ENCODE data around the gene CAMK2B.

CAMK2B gene

GRCh38 chr7:44225566-44226395 lies 99.6 kb downstream of the CAMK2B start:
- DNase-seq, result no peak

- DNase-seq, result no peak
Observed at GRCh38 chr7:44224974-44225565, 100.3 kb downstream of the CAMK2B start.

GRCh38 chr7:44224080-44224973 lies 101.1 kb downstream of the CAMK2B start:
- DNase-seq, result no peak

GRCh38 chr7:44223362-44224079 lies 101.9 kb downstream of the CAMK2B start:
- DNase-seq, result no peak

- DNase-seq, result no peak
Observed at GRCh38 chr7:44222776-44223261, 102.6 kb downstream of the CAMK2B start.

- no peak for DNase-seq
Observed at GRCh38 chr7:44222074-44222473, 103.3 kb downstream of the CAMK2B start.

GRCh38 chr7:44221231-44221791 lies 104.1 kb downstream of the CAMK2B start:
- DNase-seq, result no peak

GRCh38 chr7:44220358-44221112 lies 104.9 kb downstream of the CAMK2B start:
- DNase-seq, result no peak

- no peak for DNase-seq
Observed at GRCh38 chr7:44220046-44220357, 105.4 kb downstream of the CAMK2B start.

GRCh38 chr7:44219371-44220045 lies 105.9 kb downstream of the CAMK2B start:
- DNase-seq, result no peak

- no peak for DNase-seq
Observed at GRCh38 chr7:44218418-44219201, 106.8 kb downstream of the CAMK2B start.

GRCh38 chr7:44217852-44218402 lies 107.5 kb downstream of the CAMK2B start:
- DNase-seq, result no peak

- no peak for DNase-seq
Observed at GRCh38 chr7:44217223-44217714, 108.1 kb downstream of the CAMK2B start.

GRCh38 chr7:44216521-44217222 lies 108.7 kb downstream of the CAMK2B start:
- DNase-seq, result peak in 1 of 2 donors; percentile 16

GRCh38 chr7:44216019-44216418 lies 109.4 kb downstream of the CAMK2B start:
- DNase-seq, result no peak

GRCh38 chr7:44215531-44215930 lies 109.9 kb downstream of the CAMK2B start:
- no peak for DNase-seq

- no peak for DNase-seq
Observed at GRCh38 chr7:44213877-44214388, 111.5 kb downstream of the CAMK2B start.

GRCh38 chr7:44213206-44213876 lies 112.1 kb downstream of the CAMK2B start:
- DNase-seq, result no peak

Data from hippocampal formation (tissue), 2 donors.